Left kidney (tissue), 2 donors: ENCODE measurements around the gene USP37. TPM values are rescaled to one million over a fixed set of nuclear protein-coding genes. Genes with fewer than 3 reads are reported as not detected.

ENCODE experiments used
- DNase-seq: peaks from one replicate; pipeline ENCODE4 v3.0.0-alpha.2; 2013
- polyA plus RNA-seq: library from polyadenylated mRNA; unstranded; fragments of 120-200 nt; gene quantifications from one replicate; pipeline ENCODE4 v1.2.1, GENCODE V29; 2013; ENCODE audit not compliant: insufficient read length

Gene USP37
- polyA plus RNA-seq, 1 donor: 17.6 TPM

GRCh38 chr2:218429911-218430692 is 138.0 kb downstream of the USP37 start:
- no peak for DNase-seq

DNA sequence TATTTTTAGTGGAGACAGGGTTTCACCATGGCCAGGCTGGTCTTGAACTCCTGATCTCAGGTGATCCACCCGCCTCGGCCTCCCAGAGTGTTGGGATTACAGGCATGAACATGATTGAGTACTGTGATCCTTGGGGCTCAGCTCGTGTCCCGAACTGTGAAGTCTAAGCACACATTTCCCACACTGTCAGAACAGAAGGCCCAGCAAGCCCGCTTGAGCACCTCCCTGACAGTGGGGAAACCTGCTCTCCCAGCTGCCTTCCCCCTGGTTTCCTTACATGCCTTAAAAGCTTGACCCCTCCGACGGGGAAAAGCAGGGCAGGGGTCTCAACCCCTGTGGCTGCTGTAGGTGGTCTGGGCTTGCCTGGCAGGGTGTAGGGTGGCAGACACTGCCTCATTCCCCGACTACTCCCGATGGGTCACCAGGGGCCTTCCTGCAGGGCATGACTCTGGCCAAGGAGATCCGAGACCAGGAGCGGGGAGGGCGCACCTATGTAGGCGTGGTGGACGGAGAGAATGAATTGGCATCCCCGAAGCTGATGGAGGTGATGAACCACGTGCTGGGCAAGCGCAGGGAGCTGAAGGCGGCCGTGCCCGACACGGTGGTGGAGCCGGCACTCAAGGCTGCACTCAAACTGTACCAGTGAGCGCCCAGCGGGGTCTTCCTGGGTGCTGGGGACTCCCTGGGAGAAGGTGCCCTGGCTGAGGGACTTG is 139.1 kb downstream of the USP37 start:
- DNase-seq: no peak

DNA sequence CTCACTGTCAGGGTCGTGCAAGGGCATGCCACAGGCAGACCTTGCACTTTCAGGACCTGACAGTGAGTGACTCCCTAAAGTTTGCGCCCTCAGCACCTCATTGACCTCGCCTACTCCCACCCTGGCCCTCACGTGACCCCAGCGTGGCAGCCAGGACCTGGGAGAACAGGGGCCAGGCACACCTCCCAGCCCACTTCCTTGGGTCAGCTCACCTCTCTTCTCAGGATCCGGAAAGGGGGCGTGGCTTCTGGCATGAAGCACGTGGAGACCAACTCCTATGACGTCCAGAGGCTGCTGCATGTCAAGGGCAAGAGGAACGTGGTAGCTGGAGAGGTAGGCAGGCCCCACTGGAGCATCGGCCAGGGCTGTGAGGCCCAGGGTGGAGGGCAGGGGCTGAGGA is 140.4 kb downstream of the USP37 start:
- no peak for DNase-seq

- no peak for DNase-seq
Observed at GRCh38 chr2:218425531-218425930, 142.6 kb downstream of the USP37 start.

DNA sequence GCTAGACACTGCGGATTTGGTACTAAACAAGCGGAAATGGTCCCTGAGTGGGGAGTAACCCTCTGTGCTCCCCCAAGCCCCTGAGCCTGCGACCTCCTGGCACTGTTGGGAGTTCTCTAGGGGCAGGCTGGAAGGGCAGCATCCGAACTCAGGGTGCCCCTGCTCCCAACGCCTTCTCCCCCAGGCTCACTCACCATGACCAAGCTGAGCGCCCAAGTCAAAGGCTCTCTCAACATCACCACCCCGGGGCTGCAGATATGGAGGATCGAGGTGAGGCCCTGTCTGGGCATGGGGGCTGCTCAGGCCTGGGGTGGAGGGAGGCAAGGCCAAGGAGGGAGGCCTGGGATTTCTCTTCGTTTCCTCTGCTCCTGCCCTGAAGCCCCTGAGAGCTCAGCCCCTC is 144.6 kb downstream of the USP37 start:
- no peak for DNase-seq

- no peak for DNase-seq
Observed at GRCh38 chr2:218422403-218423086, 145.6 kb downstream of the USP37 start.

DNA sequence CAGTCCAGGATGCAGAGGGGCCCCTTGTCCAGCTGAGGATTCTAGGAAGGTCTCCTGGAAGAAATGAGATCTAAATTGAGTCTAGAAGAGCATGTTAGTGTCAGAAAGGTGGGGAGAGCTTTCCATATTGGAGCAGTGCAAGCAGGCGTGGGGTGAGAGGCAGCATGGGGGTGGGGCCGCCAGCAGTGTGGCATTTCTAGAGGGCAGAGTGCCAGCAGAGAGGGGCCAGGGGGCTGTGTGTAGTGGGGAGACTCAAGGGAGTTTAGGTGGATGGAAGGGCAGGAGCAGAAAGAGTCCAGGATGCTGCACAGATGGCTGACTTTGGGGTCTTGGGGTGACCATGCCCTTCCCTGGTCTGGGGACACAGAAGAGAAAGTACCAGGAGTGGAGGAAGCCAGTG is 147.1 kb downstream of the USP37 start:
- DNase-seq: no peak

DNA sequence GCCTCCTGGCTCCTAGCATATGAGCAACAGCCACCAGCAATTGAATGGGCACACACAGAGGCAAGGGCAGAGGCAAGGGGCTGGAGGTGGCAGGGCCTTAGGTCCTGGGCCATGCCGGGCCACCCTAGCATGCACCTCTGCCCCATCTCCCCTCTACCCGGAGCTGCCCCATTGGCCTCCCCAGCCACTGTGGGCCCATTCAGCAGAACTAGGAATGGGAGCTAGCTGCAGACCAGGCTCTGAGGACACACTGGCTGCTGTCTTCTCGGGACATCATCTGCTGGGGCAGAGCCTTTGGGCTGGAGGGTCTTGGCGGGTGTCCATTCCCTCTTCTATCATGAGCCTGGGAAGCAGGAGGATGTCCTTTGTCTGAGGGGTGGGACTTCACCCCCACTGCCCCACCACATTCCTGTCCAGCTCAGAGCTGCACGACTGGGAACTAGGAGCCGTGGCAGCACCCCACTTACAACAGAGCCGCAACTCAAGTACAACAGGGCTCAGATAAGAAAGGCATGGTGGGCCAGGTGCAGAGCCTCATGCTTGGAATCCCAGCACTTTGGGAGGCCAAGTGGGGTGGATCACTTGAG is 148.4 kb downstream of the USP37 start:
- no peak for DNase-seq

DNA sequence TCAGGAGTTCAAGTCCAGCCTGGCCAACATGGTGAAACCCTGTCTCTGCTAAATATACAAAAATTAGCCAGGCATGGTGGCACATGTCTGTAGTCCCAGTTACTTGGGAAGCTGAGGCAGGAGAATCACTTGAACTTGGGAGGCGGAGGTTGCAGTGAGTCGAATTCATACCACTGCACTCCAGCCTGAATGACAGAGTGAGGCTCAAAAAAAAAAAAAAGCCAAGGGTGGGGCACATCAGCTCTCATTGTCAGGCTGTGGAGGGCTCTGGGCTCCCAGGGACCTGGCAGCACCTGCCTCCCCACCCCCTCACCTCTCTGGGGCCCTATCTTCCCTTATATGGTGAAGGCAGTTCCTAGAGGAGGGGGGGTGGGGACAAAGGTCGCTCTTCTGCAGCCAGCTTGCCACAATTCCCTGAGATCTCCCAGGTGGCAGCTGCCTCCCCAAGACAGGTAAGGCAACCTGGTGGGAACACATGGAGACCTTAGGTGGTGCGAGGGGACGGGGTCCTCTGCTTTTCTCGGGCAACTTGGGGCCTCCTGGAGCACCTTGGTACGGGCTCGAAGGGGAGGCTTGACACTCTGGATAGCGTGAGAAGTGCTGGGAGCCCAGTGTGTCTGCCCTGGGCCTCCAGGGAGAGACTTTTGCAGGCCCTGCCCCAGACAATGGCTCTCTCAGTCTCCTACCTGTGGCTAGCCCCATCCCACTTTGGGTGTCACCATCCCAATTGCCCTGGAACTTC is 149.3 kb downstream of the USP37 start, which contains the start of gene VIL1:
Gene VIL1 (plus strand): TSS at position 407 of the 742 bp plus-strand sequence. CDS start 4,656 bp downstream, outside the sequence.
- no peak for DNase-seq

DNA sequence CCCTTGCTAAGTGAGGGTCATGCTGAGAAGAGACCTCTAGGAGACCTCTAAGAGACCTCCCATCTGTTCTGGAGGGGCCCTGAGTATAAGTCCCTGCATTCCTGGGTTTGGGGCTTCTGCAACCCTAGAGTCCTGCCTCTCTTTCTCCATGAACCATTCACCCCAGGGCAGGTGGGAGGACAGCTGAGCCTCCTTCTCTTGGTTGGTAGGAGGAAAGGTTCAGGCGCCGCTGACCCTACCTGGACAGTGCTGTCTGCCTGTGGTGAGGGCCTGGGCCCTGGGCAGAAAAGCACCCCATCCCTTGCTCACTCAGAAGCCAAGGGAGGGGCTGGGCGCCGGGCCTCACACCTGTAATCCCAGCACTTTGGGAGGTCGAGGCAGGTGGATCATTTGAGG is 149.8 kb downstream of the USP37 start:
- no peak for DNase-seq

- no peak for DNase-seq
Observed at GRCh38 chr2:218407717-218408116, 160.4 kb downstream of the USP37 start.

- DNase-seq: peak; percentile 47
Observed at GRCh38 chr2:218406949-218407618, 161.1 kb downstream of the USP37 start.

- DNase-seq: peak; percentile 92
Observed at GRCh38 chr2:218406209-218406948, 161.8 kb downstream of the USP37 start.

- no peak for DNase-seq
Observed at GRCh38 chr2:218405746-218406208, 162.4 kb downstream of the USP37 start.

DNA sequence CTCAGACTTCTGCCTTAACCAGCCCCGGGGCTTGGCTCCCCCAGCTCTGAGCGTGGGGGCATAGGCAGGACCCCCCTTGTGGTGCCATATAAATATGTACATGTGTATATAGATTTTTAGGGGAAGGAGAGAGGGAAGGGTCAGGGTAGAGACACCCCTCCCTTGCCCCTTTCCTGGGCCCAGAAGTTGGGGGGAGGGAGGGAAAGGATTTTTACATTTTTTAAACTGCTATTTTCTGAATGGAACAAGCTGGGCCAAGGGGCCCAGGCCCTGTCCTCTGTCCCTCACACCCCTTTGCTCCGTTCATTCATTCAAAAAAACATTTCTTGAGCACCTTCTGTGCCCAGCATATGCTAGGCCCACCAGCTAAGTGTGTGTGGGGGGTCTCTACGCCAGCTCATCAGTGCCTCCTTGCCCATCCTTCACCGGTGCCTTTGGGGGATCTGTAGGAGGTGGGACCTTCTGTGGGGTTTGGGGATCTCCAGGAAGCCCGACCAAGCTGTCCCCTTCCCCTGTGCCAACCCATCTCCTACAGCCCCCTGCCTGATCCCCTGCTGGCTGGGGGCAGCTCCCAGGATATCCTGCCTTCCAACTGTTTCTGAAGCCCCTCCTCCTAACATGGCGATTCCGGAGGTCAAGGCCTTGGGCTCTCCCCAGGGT is 162.9 kb downstream of the USP37 start:
- no peak for DNase-seq

DNA sequence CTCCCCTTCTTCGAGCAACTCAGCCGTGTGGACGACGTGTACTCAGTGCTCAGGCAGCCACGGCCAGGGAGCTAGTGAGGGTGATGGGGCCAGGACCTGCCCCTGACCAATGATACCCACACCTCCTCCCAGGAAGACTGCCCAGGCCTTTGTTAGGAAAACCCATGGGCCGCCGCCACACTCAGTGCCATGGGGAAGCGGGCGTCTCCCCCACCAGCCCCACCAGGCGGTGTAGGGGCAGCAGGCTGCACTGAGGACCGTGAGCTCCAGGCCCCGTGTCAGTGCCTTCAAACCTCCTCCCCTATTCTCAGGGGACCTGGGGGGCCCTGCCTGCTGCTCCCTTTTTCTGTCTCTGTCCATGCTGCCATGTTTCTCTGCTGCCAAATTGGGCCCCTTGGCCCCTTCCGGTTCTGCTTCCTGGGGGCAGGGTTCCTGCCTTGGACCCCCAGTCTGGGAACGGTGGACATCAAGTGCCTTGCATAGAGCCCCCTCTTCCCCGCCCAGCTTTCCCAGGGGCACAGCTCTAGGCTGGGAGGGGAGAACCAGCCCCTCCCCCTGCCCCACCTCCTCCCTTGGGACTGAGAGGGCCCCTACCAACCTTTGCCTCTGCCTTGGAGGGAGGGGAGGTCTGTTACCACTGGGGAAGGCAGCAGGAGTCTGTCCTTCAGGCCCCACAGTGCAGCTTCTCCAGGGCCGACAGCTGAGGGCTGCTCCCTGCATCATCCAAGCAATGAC is 163.6 kb downstream of the USP37 start:
- DNase-seq: no peak

DNA sequence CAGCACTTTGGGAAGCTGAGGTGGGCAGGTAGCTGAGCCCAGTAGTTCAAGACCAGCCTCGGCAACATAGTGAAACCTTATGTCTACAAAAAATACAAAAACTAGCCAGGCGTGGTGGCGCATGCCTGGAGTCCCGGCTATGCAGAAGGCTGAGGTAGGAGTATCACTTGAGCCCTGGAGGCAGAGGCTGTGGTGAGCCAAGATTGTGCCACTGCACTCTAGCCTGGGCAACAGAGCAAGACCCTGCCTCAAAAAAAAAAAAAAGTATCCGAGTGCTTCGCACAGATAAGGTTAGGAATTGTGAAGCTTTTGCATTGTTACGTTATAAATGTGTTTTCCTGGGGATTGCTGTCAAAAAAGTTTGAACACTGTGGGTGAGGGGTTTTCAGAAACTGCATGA is 164.3 kb downstream of the USP37 start:
- no peak for DNase-seq

DNA sequence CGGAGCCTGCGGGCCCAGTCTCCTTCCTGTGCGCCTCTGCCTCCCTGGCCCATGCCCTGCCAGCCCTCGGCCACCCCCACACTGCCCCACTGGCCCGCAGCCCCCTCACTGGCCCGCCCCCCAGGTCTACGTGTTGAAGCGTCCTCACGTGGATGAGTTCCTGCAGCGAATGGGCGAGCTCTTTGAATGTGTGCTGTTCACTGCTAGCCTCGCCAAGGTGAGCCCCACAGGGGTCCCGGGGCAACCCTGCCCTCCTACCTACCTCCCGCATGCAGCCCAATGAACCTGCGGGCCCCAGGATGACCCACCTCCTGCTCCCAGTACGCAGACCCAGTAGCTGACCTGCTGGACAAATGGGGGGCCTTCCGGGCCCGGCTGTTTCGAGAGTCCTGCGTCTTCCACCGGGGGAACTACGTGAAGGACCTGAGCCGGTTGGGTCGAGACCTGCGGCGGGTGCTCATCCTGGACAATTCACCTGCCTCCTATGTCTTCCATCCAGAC is 165.2 kb downstream of the USP37 start:
- DNase-seq: no peak

DNA sequence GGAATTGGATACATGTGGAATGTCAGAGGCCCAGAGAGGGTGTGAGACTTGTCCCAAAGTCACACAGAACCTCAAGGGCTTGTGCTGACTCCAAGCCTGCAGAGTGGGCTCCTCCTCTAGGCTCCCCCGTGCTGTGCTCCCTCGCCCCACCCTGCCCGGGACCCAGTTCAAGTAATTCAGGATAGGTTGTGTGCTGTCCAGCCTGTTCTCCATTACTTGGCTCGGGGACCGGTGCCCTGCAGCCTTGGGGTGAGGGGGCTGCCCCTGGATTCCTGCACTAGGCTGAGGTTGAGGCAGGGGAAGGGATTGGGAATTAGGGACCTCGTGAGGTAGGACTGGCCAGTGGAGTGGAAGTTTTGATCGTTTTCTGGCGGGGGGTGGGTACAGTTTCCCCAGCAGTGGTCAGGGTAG is 165.7 kb downstream of the USP37 start:
- no peak for DNase-seq
